ENCODE data around the gene PER2. TPM values are rescaled to one million over a fixed set of nuclear protein-coding genes. Genes with fewer than 3 reads are reported as not detected.

Gene PER2
- total RNA-seq, 2 experiments from 2014 or later = 33.8 to 38.2 TPM

DNA sequence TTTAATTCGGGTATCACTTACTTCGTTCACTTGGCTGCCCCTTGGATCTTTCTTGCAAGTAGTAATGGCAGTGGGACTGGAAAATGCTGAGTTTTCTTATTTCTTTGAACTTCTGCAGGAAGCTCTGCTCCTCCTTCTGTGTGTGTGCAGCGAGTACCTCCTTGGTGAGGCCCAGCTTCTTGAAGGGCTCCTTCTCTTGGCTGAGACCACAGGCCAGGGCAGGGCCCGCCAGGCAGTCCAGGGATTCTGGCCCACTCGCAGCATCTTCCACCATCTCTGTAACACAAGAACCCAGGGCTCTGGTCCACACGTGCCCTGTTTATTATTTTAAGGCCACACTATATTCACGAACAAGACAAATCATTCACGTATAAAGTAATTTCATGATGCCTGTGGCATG is 32.8 kb downstream of the PER2 start:
- ChIA-PET CTCF (no interaction called here), POLR2A (no interaction called here)
- H3K4me1 ChIP-seq (ENCODE audit: insufficient read depth, low read length) = peaks cover 5% of the 10 kb centered on the region
- ATAC-seq (ENCODE audit: poor library complexity) = no peak
- intact Hi-C loops (cut with DNase I, micrococcal nuclease) = loop anchor here in 1 of 2 experiments (5.0 kb wide), 1 partner anchor 532 kb away; no protein-coding TSS in a partner anchor
- no peak overlapping the region for H3K4me3 ChIP-seq (ENCODE audit: low read length)
- TF ChIP-seq, protein P1, sequence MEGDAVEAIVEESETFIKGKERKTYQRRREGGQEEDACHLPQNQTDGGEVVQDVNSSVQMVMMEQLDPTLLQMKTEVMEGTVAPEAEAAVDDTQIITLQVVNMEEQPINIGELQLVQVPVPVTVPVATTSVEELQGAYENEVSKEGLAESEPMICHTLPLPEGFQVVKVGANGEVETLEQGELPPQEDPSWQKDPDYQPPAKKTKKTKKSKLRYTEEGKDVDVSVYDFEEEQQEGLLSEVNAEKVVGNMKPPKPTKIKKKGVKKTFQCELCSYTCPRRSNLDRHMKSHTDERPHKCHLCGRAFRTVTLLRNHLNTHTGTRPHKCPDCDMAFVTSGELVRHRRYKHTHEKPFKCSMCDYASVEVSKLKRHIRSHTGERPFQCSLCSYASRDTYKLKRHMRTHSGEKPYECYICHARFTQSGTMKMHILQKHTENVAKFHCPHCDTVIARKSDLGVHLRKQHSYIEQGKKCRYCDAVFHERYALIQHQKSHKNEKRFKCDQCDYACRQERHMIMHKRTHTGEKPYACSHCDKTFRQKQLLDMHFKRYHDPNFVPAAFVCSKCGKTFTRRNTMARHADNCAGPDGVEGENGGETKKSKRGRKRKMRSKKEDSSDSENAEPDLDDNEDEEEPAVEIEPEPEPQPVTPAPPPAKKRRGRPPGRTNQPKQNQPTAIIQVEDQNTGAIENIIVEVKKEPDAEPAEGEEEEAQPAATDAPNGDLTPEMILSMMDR (IDR thresholded peaks at IDR 0.05) = no peak
- H3K36me3 Mint-ChIP-seq (ENCODE audit: low read depth) = peaks cover 82% of the 10 kb centered on the region
- no peaks in the 10 kb centered on the region for H3K9me3 ChIP-seq (ENCODE audit: control insufficient read depth in 1 of 2, insufficient read depth in 1 of 2, low read length in 2 of 2)
- H3K27me3 ChIP-seq (ENCODE audit: control insufficient read depth in 1 of 2, insufficient read depth in 2 of 2, low read length in 2 of 2) = no peaks in the 10 kb centered on the region
- no peak for DNase-seq
- no peak overlapping the region for H3K4me3 Mint-ChIP-seq
- H3K4me1 Mint-ChIP-seq (ENCODE audit: low read depth) = no peaks in the 10 kb centered on the region
- no peaks in the 10 kb centered on the region for H3K9me3 Mint-ChIP-seq
- peaks cover 61% of the 10 kb centered on the region for H3K36me3 ChIP-seq (ENCODE audit: insufficient read depth, low read length)
- H3K27me3 Mint-ChIP-seq = no peaks in the 10 kb centered on the region
- H3K27ac ChIP-seq (ENCODE audit: low read depth in 1 of 2, low read length in 2 of 2) = no peak overlapping the region
- H3K27ac Mint-ChIP-seq = no peak overlapping the region

DNA sequence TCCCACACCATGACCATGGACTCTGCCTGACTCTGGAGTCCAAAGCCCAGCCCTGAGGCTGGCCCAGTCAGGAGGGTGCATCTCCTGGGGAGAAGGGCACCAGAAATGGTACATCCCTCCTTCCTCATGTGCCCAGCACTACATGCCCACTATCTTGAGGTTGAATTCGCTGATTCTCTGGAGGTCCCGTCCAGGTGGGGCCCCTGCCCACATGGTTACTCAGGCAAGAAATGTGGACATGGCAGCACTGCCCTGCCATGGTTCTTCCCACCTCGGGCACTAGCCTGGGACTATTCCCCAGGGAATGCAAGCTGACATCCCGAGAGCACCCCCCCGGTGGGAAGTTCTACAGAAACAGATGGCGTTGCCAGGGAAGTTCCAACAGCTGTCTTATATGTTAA is 33.3 kb downstream of the PER2 start:
- Mint-ChIP-seq H3K4me1 (ENCODE audit: low read depth) (no peaks in the 10 kb centered on the region), H3K9me3 (no peaks in the 10 kb centered on the region), H3K27ac (no peak overlapping the region), H3K27me3 (no peaks in the 10 kb centered on the region), H3K36me3 (ENCODE audit: low read depth) (peaks cover 79% of the 10 kb centered on the region), H3K4me3 (no peak overlapping the region)
- no peak overlapping the region for H3K27ac ChIP-seq (ENCODE audit: low read depth in 1 of 2, low read length in 2 of 2)
- CTCF ChIA-PET = no interaction called here
- H3K27me3 ChIP-seq (ENCODE audit: control insufficient read depth in 1 of 2, insufficient read depth in 2 of 2, low read length in 2 of 2) = no peaks in the 10 kb centered on the region
- H3K9me3 ChIP-seq (ENCODE audit: control insufficient read depth in 1 of 2, insufficient read depth in 1 of 2, low read length in 2 of 2) = no peaks in the 10 kb centered on the region
- no peak overlapping the region for H3K4me3 ChIP-seq (ENCODE audit: low read length)
- POLR2A ChIA-PET = no interaction called here
- ATAC-seq (ENCODE audit: poor library complexity) (no peak), DNase-seq (no peak)
- H3K36me3 ChIP-seq (ENCODE audit: insufficient read depth, low read length) = peaks cover 61% of the 10 kb centered on the region
- intact Hi-C loops (cut with DNase I, micrococcal nuclease) = loop anchor here in 1 of 2 experiments (5.0 kb wide), 1 partner anchor 532 kb away; no protein-coding TSS in a partner anchor
- peaks cover 5% of the 10 kb centered on the region for H3K4me1 ChIP-seq (ENCODE audit: insufficient read depth, low read length)
- TF ChIP-seq, protein P1 (IDR thresholded peaks at IDR 0.05) = no peak

DNA sequence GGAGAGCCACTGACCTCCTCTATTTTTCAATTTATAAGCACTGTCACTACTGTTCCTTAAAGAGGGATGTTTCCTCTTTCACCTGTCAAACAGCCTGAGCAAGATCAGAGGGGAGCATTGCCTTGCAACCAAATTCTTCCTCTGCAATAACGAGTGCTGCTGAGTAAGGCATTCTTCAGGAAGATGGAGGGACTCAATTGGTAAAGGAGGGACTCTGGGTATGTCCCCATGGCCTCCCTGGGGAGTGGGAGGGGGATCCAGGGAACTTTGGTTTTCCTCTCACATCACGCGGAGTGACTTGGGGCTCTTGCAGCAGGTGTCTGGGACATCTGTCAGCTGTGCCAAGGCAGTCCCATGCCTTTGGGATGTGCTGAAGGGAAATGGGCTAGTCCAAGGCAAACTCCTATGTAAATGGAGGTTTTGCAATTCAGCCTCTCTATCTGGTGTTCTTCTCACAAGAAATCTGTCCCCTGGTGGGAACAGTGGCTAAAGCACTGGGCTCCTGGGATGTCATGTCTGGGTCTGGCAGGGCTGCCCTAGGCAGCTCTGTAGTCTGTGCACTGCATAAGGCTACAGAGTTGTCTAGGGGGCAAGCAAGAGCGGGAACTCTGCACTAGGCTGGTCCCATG is 34.2 kb downstream of the PER2 start:
- H3K27me3 ChIP-seq (ENCODE audit: control insufficient read depth in 1 of 2, insufficient read depth in 2 of 2, low read length in 2 of 2) = no peaks in the 10 kb centered on the region
- no peak for ATAC-seq (ENCODE audit: poor library complexity)
- no peaks in the 10 kb centered on the region for H3K9me3 ChIP-seq (ENCODE audit: control insufficient read depth in 1 of 2, insufficient read depth in 1 of 2, low read length in 2 of 2)
- Mint-ChIP-seq H3K9me3 (no peaks in the 10 kb centered on the region), H3K4me1 (ENCODE audit: low read depth) (no peaks in the 10 kb centered on the region), H3K27ac (no peak overlapping the region), H3K27me3 (no peaks in the 10 kb centered on the region), H3K36me3 (ENCODE audit: low read depth) (peaks cover 79% of the 10 kb centered on the region), H3K4me3 (no peak overlapping the region)
- no peak for DNase-seq
- ChIA-PET POLR2A (no interaction called here), CTCF (no interaction called here)
- peaks cover 5% of the 10 kb centered on the region for H3K4me1 ChIP-seq (ENCODE audit: insufficient read depth, low read length)
- no peak overlapping the region for H3K4me3 ChIP-seq (ENCODE audit: low read length)
- H3K27ac ChIP-seq (ENCODE audit: low read depth in 1 of 2, low read length in 2 of 2) = no peak overlapping the region
- intact Hi-C loops (cut with DNase I, micrococcal nuclease) = no loop called here
- H3K36me3 ChIP-seq (ENCODE audit: insufficient read depth, low read length) = peaks cover 62% of the 10 kb centered on the region
- TF ChIP-seq, protein P1 (IDR thresholded peaks at IDR 0.05) = no peak

Data from CD4-positive, alpha-beta T cell (primary cell).